Osteoblast (primary cell): ENCODE results near the gene CSF3. TPM values are rescaled to one million over a fixed set of nuclear protein-coding genes. Genes with fewer than 3 reads are reported as not detected.

Experiments used
- DNase-seq: peaks from one replicate; pipeline ENCODE4 v3.0.0; 2011; ENCODE audit warnings: low spot score, mixed read lengths; ENCODE audit not compliant: insufficient read length; ENCODE audit errors: missing footprints
- H2AFZ ChIP-seq: 2 replicates; pipeline ENCODE4 v1.6.0; 2011; ENCODE audit warnings: mild to moderate bottlenecking, low read length
- H3K27ac ChIP-seq: 2 replicates; pipeline ENCODE4 v1.5.1; 2011; ENCODE audit warnings: mild to moderate bottlenecking, low read depth, low read length, moderate library complexity
- H3K27me3 ChIP-seq: 2 replicates; pipeline ENCODE4 v1.6.0; 2012; ENCODE audit warnings: mild to moderate bottlenecking, control low read depth, inconsistent platforms, low read length, moderate library complexity; ENCODE audit not compliant: insufficient read depth
- H3K36me3 ChIP-seq: 2 replicates; pipeline ENCODE4 v1.5.1; 2011; ENCODE audit warnings: mild to moderate bottlenecking, low read length, control low read depth, moderate library complexity; ENCODE audit not compliant: insufficient read depth
- H3K4me1 ChIP-seq: 2 replicates; pipeline ENCODE4 v1.5.1; 2011; ENCODE audit warnings: mild to moderate bottlenecking, low read length, control low read depth, moderate library complexity; ENCODE audit not compliant: insufficient read depth
- H3K4me2 ChIP-seq: 2 replicates; pipeline ENCODE4 v1.6.0; 2011; ENCODE audit warnings: mild to moderate bottlenecking, low read length; ENCODE audit not compliant: insufficient read depth
- H3K4me3 ChIP-seq: fragments of 200-600 bp; sonication (generic); 3 replicates; pipeline ENCODE4 v1.5.1; 2012; ENCODE audit warnings: mild to moderate bottlenecking, low read length, inconsistent platforms; ENCODE audit not compliant: insufficient read depth
- H3K79me2 ChIP-seq: 2 replicates; pipeline ENCODE4 v1.6.0; 2012; ENCODE audit warnings: mild to moderate bottlenecking, low read length, control low read depth, inconsistent platforms; ENCODE audit not compliant: insufficient read depth
- H3K9me3 ChIP-seq: 2 replicates; pipeline ENCODE4 v1.5.1; 2011; ENCODE audit warnings: low read depth, low read length, control low read depth
- H4K20me1 ChIP-seq: 2 replicates; pipeline ENCODE4 v1.6.0; 2012; ENCODE audit warnings: mild to moderate bottlenecking, low read length, control low read depth; ENCODE audit not compliant: insufficient read depth
- CTCF ChIP-seq: IDR thresholded peaks from 2 replicates; pipeline ENCODE4 v1.5.1; 2011; ENCODE audit warnings: mild to moderate bottlenecking, low read depth, low read length, moderate library complexity; ENCODE audit errors: extremely low read depth
- total RNA-seq: library from RNA; depleted of rRNA; stranded (reverse); fragments of >200 nt; gene quantifications from 2 replicates; pipeline ENCODE4 v1.2.3, GENCODE V29; 2012

Gene CSF3
- total RNA-seq, 1 donor = not detected

GRCh38 chr17:40022961-40023541 lies 7.8 kb downstream of the CSF3 start:
- no peak overlapping the region for H3K4me2 ChIP-seq
- H4K20me1 ChIP-seq = peaks cover 5% of the 10 kb centered on the region
- no peak overlapping the region for H3K4me3 ChIP-seq
- H3K4me1 ChIP-seq = peaks cover 26% of the 10 kb centered on the region
- H2AFZ ChIP-seq = no peak overlapping the region
- no peaks in the 10 kb centered on the region for H3K9me3 ChIP-seq
- no peak overlapping the region for H3K27ac ChIP-seq
- peaks cover 34% of the 10 kb centered on the region for H3K36me3 ChIP-seq
- no peaks in the 10 kb centered on the region for H3K79me2 ChIP-seq
- H3K27me3 ChIP-seq = no peaks in the 10 kb centered on the region
- TF ChIP-seq CTCF = no peak
- DNase-seq = peak; percentile 76

GRCh38 chr17:40023590-40024292 lies 8.5 kb downstream of the CSF3 start:
- no peak for TF ChIP-seq CTCF
- Histone ChIP-seq H3K9me3 (no peaks in the 10 kb centered on the region), H3K4me3 (no peak overlapping the region), H3K36me3 (peaks cover 39% of the 10 kb centered on the region), H3K4me1 (peaks cover 21% of the 10 kb centered on the region), H3K79me2 (no peaks in the 10 kb centered on the region), H4K20me1 (peaks cover 5% of the 10 kb centered on the region), H3K27me3 (no peaks in the 10 kb centered on the region), H3K27ac (no peak overlapping the region), H3K4me2 (no peak overlapping the region), H2AFZ (no peak overlapping the region)
- peak; percentile 64 for DNase-seq

- Histone ChIP-seq H4K20me1 (peaks cover 5% of the 10 kb centered on the region), H3K27ac (no peak overlapping the region), H3K4me3 (no peak overlapping the region), H3K4me2 (no peak overlapping the region), H3K79me2 (no peaks in the 10 kb centered on the region), H3K36me3 (peaks cover 43% of the 10 kb centered on the region), H3K9me3 (no peaks in the 10 kb centered on the region), H3K27me3 (no peaks in the 10 kb centered on the region), H2AFZ (no peak overlapping the region), H3K4me1 (peaks cover 17% of the 10 kb centered on the region)
- TF ChIP-seq CTCF = no peak
- peak; percentile 66 for DNase-seq
Observed at GRCh38 chr17:40024901-40025300, 9.7 kb downstream of the CSF3 start.

GRCh38 chr17:40025559-40025958 lies 10.3 kb downstream of the CSF3 start:
- Histone ChIP-seq H3K4me3 (no peak overlapping the region), H3K27ac (no peak overlapping the region), H3K79me2 (no peaks in the 10 kb centered on the region), H2AFZ (no peak overlapping the region), H3K36me3 (peaks cover 36% of the 10 kb centered on the region), H3K9me3 (no peaks in the 10 kb centered on the region), H3K4me2 (no peak overlapping the region), H4K20me1 (peaks cover 5% of the 10 kb centered on the region), H3K4me1 (peaks cover 17% of the 10 kb centered on the region), H3K27me3 (no peaks in the 10 kb centered on the region)
- TF ChIP-seq CTCF = no peak
- DNase-seq = no peak
